Measurements from ENCODE around the gene DCBLD2. TPM values are rescaled to one million over a fixed set of nuclear protein-coding genes. Genes with fewer than 3 reads are reported as not detected.

Gene DCBLD2
- total RNA-seq, 4 donors from 2014 or later, result 9.8 to 23.7 (median 19.0) TPM

DNA sequence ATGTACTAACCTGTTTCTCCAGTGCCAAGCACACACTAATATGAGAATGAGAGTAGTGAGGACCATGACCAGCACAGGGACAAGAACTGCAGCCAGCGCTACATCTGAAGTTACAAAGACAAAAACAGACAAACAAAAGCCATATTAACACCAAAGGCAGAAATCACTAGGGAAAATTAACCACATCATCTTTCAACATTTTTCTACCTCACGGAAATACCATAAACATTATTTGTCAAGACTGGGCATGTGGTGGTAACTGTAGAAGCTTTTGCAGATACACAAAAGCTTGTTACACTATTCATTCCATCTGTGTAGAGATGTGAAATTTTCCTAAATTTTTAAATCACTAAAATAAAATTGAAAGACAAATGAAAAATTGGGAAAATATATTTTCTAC lies 93.4 kb downstream of the DCBLD2 start:
- Histone ChIP-seq H3K4me1 (peaks cover 6% of the 10 kb centered on the region), H3K27ac (no peak overlapping the region), H3K4me3 (no peak overlapping the region), H3K36me3 (peaks cover 22% of the 10 kb centered on the region), H3K27me3 (no peaks in the 10 kb centered on the region), H3K9me3 (no peaks in the 10 kb centered on the region)
- TF ChIP-seq, protein P1, sequence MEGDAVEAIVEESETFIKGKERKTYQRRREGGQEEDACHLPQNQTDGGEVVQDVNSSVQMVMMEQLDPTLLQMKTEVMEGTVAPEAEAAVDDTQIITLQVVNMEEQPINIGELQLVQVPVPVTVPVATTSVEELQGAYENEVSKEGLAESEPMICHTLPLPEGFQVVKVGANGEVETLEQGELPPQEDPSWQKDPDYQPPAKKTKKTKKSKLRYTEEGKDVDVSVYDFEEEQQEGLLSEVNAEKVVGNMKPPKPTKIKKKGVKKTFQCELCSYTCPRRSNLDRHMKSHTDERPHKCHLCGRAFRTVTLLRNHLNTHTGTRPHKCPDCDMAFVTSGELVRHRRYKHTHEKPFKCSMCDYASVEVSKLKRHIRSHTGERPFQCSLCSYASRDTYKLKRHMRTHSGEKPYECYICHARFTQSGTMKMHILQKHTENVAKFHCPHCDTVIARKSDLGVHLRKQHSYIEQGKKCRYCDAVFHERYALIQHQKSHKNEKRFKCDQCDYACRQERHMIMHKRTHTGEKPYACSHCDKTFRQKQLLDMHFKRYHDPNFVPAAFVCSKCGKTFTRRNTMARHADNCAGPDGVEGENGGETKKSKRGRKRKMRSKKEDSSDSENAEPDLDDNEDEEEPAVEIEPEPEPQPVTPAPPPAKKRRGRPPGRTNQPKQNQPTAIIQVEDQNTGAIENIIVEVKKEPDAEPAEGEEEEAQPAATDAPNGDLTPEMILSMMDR (IDR thresholded peaks at IDR 0.05), result no peak
- TF ChIP-seq POLR2AphosphoS5 (IDR thresholded peaks at IDR 0.05) (no peak), EP300 (IDR thresholded peaks at IDR 0.05) (no peak), POLR2A (IDR thresholded peaks at IDR 0.05) (no peak)
- 91% methylated on average over 2 of the region's 2 CpGs for WGBS
- no peak for DNase-seq (ENCODE audit: low spot score in 2 of 2)

DNA sequence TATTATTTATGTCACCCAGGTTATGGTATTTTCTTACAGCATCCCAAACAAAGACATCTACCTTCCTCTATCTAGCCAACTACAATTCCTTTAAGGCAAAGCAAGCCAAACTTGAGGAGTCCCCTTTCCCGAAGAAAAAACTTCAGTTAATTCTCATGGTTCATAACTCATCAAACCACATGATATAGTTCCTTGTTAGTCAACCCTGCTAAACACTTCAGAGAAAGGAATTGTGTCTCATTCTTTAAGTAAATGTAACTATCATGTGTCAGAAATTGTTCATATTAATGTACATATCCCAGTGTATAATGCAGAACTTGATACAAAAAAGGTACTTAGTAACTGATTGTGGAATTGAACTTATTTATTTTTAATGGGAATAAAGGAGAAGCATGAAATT lies 93.9 kb downstream of the DCBLD2 start:
- Histone ChIP-seq H3K4me1 (peaks cover 6% of the 10 kb centered on the region), H3K4me3 (no peak overlapping the region), H3K27me3 (no peaks in the 10 kb centered on the region), H3K27ac (no peak overlapping the region), H3K36me3 (peaks cover 22% of the 10 kb centered on the region), H3K9me3 (no peaks in the 10 kb centered on the region)
- TF ChIP-seq, protein P1 (IDR thresholded peaks at IDR 0.05), result no peak
- TF ChIP-seq POLR2AphosphoS5 (IDR thresholded peaks at IDR 0.05), result no peak
- no peak for TF ChIP-seq EP300 (IDR thresholded peaks at IDR 0.05)
- no peak for TF ChIP-seq POLR2A (IDR thresholded peaks at IDR 0.05)
- WGBS, result 93% methylated on average over 1 of the region's 1 CpG
- DNase-seq (ENCODE audit: low spot score in 2 of 2), result no peak

DNA sequence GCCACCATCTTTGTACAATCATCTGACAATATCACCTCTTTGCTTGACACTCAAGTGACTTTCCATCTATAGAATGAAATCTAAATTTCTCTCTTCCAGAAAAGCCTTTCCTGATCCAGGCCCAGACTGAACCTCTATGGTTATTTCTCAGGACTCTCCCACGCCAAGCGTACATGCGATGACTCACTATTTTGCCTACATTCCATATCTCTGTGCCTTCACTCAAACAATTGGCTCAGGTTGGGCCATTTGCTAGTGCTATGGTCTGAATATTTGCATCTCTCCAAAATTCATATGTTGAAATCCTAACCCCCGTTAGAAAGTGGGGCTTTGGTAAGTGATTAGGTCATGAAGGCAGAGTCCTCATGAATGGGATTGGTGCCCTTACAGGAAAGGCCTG lies 94.5 kb downstream of the DCBLD2 start:
- no peak for TF ChIP-seq POLR2A (IDR thresholded peaks at IDR 0.05)
- no peak for TF ChIP-seq EP300 (IDR thresholded peaks at IDR 0.05)
- TF ChIP-seq POLR2AphosphoS5 (IDR thresholded peaks at IDR 0.05), result no peak
- TF ChIP-seq, protein P1 (IDR thresholded peaks at IDR 0.05), result no peak
- Histone ChIP-seq H3K4me1 (peaks cover 6% of the 10 kb centered on the region), H3K27me3 (no peaks in the 10 kb centered on the region), H3K36me3 (peaks cover 22% of the 10 kb centered on the region), H3K27ac (no peak overlapping the region), H3K9me3 (no peaks in the 10 kb centered on the region), H3K4me3 (no peak overlapping the region)
- DNase-seq (ENCODE audit: low spot score in 2 of 2), result no peak
- WGBS, result 82% methylated on average over 4 of the region's 4 CpGs

DNA sequence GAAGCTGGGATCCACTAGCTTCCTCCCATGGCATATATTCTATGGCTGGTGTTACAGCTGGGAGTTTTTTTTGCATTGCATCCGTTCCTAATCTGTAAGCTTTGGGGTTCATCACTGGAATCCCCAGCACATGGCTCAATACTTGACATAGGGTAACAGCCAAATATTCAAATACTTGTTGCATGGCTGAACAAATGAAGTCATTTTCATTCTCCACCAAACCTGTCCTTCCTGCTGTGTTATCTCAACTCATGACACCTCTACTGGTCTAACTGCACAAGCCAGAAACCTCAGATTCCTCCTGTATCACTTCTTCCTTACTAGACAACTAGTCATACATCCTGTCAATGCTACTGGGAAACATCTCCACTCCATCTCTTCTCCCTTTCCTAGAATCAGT lies 95.0 kb downstream of the DCBLD2 start:
- Histone ChIP-seq H3K9me3 (no peaks in the 10 kb centered on the region), H3K27me3 (no peaks in the 10 kb centered on the region), H3K4me3 (no peak overlapping the region), H3K4me1 (peaks cover 6% of the 10 kb centered on the region), H3K27ac (no peak overlapping the region), H3K36me3 (peaks cover 24% of the 10 kb centered on the region)
- WGBS, result 59% methylated on average over 1 of the region's 1 CpG
- no peak for DNase-seq (ENCODE audit: low spot score in 2 of 2)
- TF ChIP-seq POLR2A (IDR thresholded peaks at IDR 0.05) (no peak), POLR2AphosphoS5 (IDR thresholded peaks at IDR 0.05) (peak in 1 of 3 donors; percentile 86)

DNA sequence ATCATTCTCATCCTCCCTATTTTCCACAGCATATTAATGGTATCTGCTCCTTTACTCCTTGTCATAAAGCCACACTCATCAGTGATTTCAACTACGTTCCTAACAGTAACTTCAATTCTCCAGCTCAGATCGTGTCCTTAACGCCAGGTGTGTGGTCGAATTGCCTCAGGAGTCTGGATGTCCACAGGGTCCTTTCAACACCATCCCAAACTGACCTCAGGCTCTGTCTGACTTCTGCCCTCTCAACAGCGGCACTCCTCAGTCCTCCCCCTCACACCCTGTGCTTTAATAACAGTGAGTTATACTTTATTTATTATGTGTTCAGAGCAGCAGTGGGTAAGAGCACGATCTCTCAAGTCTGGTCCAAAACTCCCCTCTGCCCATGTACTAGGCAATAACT lies 95.9 kb downstream of the DCBLD2 start:
- peaks cover 21% of the 10 kb centered on the region for H3K36me3 ChIP-seq
- TF ChIP-seq POLR2AphosphoS5 (IDR thresholded peaks at IDR 0.05) (no peak), EP300 (IDR thresholded peaks at IDR 0.05) (no peak), POLR2A (IDR thresholded peaks at IDR 0.05) (no peak)
- TF ChIP-seq, protein P1 (IDR thresholded peaks at IDR 0.05), result no peak
- no peaks in the 10 kb centered on the region for H3K27me3 ChIP-seq
- no peak overlapping the region for H3K27ac ChIP-seq
- 86% methylated on average over 6 of the region's 6 CpGs for WGBS
- peaks cover 6% of the 10 kb centered on the region for H3K4me1 ChIP-seq
- H3K9me3 ChIP-seq, result no peaks in the 10 kb centered on the region
- no peak overlapping the region for H3K4me3 ChIP-seq
- no peak for DNase-seq (ENCODE audit: low spot score in 2 of 2)

Data from suprapubic skin (tissue), 4 donors.